Hepatocyte (in vitro differentiated cells): Measurements from ENCODE around the gene KNDC1. TPM values are rescaled to one million over a fixed set of nuclear protein-coding genes. Genes with fewer than 3 reads are reported as not detected.

Source experiments
- DNase-seq: peaks from one replicate; pipeline ENCODE4 v3.0.0-alpha.2; 2016; ENCODE audit warnings: low spot score
- H2AFZ ChIP-seq: fragments of 200-600 bp; sonication (generic); 2 replicates; pipeline ENCODE4 v1.6.0; 2016; ENCODE audit warnings: antibody characterized with exemption, mild to moderate bottlenecking
- H3K27ac ChIP-seq: fragments of 200-600 bp; sonication (generic); 2 replicates; pipeline ENCODE4 v1.5.1; 2016; ENCODE audit warnings: mild to moderate bottlenecking
- H3K27me3 ChIP-seq: fragments of 200-600 bp; sonication (generic); 2 replicates; pipeline ENCODE4 v1.6.1; 2016
- H3K36me3 ChIP-seq: fragments of 200-600 bp; sonication (generic); replicated peaks from 2 replicates; pipeline ENCODE4 v1.5.1; 2016; ENCODE audit warnings: low read depth; ENCODE audit not compliant: insufficient read depth
- H3K4me1 ChIP-seq: fragments of 200-600 bp; sonication (generic); 2 replicates; pipeline ENCODE4 v1.5.1; 2016; ENCODE audit warnings: mild to moderate bottlenecking, moderate library complexity; ENCODE audit not compliant: insufficient read depth
- H3K4me2 ChIP-seq: fragments of 200-600 bp; sonication (generic); 2 replicates; pipeline ENCODE4 v1.6.0; 2016
- H3K4me3 ChIP-seq: fragments of 200-600 bp; sonication (generic); 2 replicates; pipeline ENCODE4 v1.5.1; 2016; ENCODE audit warnings: mild to moderate bottlenecking
- H3K79me2 ChIP-seq: fragments of 200-600 bp; sonication (generic); 2 replicates; pipeline ENCODE4 v1.6.0; 2017; ENCODE audit warnings: mild to moderate bottlenecking
- H3K9me2 ChIP-seq: fragments of 200-600 bp; sonication (generic); replicated peaks from 2 replicates; pipeline ENCODE4 v1.6.0; 2017; ENCODE audit warnings: mild to moderate bottlenecking; ENCODE audit not compliant: insufficient read depth
- H3K9me3 ChIP-seq: fragments of 200-600 bp; sonication (generic); 2 replicates; pipeline ENCODE4 v1.5.1; 2016; ENCODE audit warnings: low read depth, mild to moderate bottlenecking
- H4K20me1 ChIP-seq: fragments of 200-600 bp; sonication (generic); 2 replicates; pipeline ENCODE4 v1.6.0; 2016; ENCODE audit warnings: mild to moderate bottlenecking; ENCODE audit not compliant: insufficient read depth, poor library complexity, severe bottlenecking
- CTCF ChIP-seq: fragments of 200-600 bp; sonication (generic); IDR thresholded peaks from 2 replicates; pipeline ENCODE4 v1.5.1; 2016; ENCODE audit warnings: antibody characterized with exemption, mild to moderate bottlenecking; ENCODE audit not compliant: poor library complexity
- EZH2 ChIP-seq: fragments of 200-600 bp; sonication (generic); IDR thresholded peaks from 2 replicates; pipeline ENCODE4 v1.6.1; 2016; ENCODE audit warnings: antibody characterized with exemption, mild to moderate bottlenecking, borderline replicate concordance
- EZH2phosphoT487 ChIP-seq: fragments of 200-600 bp; sonication (generic); IDR thresholded peaks from one replicate; pipeline ENCODE4 v1.6.1; 2018; ENCODE audit warnings: antibody characterized with exemption, mild to moderate bottlenecking, low read depth, moderate library complexity; ENCODE audit not compliant: unreplicated experiment, severe bottlenecking
- WGBS: methylation state at CpG from one replicate; pipeline ENCODE4 v1.1.6; 2016; ENCODE audit warnings: low lambda C conversion rate; ENCODE audit errors: missing lambda C conversion rate; 5-methylcytosine and 5-hydroxymethylcytosine counted together
- polyA plus RNA-seq: library from polyadenylated mRNA; unstranded; fragments of >200 nt; fragmentation: Nextera tagmentation; extraction: Ambion mirVana; gene quantifications from 2 replicates; pipeline ENCODE4 v1.2.1, GENCODE V29; 2016
- total RNA-seq: library from RNA; depleted of rRNA; stranded (reverse); fragments of >200 nt; gene quantifications from 2 replicates; pipeline ENCODE4 v1.2.3, GENCODE V29; 2014

The KNDC1 gene
- total and polyA plus RNA-seq, 2 experiments from 2014 or later, result 3.8 to 4.3 TPM

- Histone ChIP-seq H3K36me3 (no peaks in the 10 kb centered on the region), H4K20me1 (no peaks in the 10 kb centered on the region), H3K27ac (no peak overlapping the region), H3K9me2 (no peaks in the 10 kb centered on the region), H3K4me1 (no peaks in the 10 kb centered on the region), H3K4me3 (no peak overlapping the region), H3K9me3 (no peaks in the 10 kb centered on the region), H3K79me2 (no peaks in the 10 kb centered on the region), H2AFZ (no peak overlapping the region), H3K27me3 (no peaks in the 10 kb centered on the region), H3K4me2 (no peak overlapping the region)
- TF ChIP-seq CTCF (no peak), EZH2phosphoT487 (no peak), EZH2 (no peak)
- WGBS, result 84% methylated on average over 29 of the region's 31 CpGs
- no peak for DNase-seq
Observed at GRCh38 chr10:133203652-133204195, 43.7 kb downstream of the KNDC1 start.

DNA sequence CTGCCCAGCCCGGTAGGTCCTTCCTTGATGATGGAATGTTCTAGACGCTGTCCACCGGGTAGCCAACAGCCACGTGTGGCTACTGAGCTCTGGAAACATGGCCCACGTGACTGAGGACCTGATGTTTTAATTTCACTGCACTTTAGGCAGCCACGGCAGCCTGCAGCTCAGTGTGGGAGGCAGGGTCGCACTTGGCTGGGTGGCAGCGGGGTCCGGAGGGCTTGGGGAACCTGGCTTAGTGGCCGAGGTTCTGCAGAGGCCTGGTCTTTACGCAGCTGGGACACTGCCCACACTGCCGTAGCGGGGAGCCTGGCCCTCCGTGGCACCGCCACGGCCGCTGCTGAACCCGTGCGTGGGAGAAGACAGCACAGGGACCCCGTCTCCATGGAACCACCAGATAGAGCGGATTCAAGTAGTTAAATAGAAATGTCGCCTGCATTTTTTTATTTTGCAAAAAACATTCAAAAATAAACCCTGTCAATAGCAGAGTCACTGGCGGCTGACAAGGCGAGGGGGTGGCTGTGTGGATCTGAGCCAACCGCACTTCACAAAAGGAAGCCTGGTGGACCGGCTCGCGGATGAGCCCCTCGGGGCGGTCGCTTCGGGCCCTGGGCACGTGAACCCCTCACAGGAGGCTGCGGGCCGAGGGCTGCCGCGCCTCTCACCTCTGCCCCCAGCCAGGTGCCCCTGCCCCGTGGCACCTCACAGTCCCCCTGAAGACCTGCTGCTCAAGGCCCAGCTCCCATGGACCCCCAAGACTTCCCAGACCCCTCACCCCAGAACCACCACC lies 44.4 kb downstream of the KNDC1 start:
- H3K27me3 ChIP-seq, result no peaks in the 10 kb centered on the region
- no peak overlapping the region for H3K4me2 ChIP-seq
- no peaks in the 10 kb centered on the region for H4K20me1 ChIP-seq
- no peak overlapping the region for H2AFZ ChIP-seq
- H3K9me3 ChIP-seq, result no peaks in the 10 kb centered on the region
- H3K9me2 ChIP-seq, result no peaks in the 10 kb centered on the region
- WGBS, result 97% methylated on average over 37 of the region's 38 CpGs
- H3K4me3 ChIP-seq, result no peak overlapping the region
- TF ChIP-seq CTCF (no peak), EZH2phosphoT487 (no peak), EZH2 (no peak)
- H3K36me3 ChIP-seq, result no peaks in the 10 kb centered on the region
- no peaks in the 10 kb centered on the region for H3K79me2 ChIP-seq
- no peaks in the 10 kb centered on the region for H3K4me1 ChIP-seq
- H3K27ac ChIP-seq, result no peak overlapping the region
- no peak for DNase-seq

GRCh38 chr10:133205146-133205545 lies 45.1 kb downstream of the KNDC1 start:
- WGBS, result 88% methylated on average over 23 of the region's 23 CpGs

More at GRCh38 chr10:133205146-133205545, 45.1 kb downstream of the KNDC1 start:
- Histone ChIP-seq H3K4me2 (no peak overlapping the region), H3K4me3 (no peak overlapping the region), H2AFZ (no peak overlapping the region), H3K36me3 (no peaks in the 10 kb centered on the region), H3K4me1 (no peaks in the 10 kb centered on the region), H3K9me3 (no peaks in the 10 kb centered on the region), H3K9me2 (no peaks in the 10 kb centered on the region), H3K27ac (no peak overlapping the region), H3K27me3 (no peaks in the 10 kb centered on the region), H4K20me1 (no peaks in the 10 kb centered on the region), H3K79me2 (no peaks in the 10 kb centered on the region)
- DNase-seq, result no peak
- TF ChIP-seq CTCF, result no peak
- TF ChIP-seq EZH2phosphoT487, result no peak
